Neural cell (in vitro differentiated cells): ENCODE results near the gene DHX34. TPM values are rescaled to one million over a fixed set of nuclear protein-coding genes. Genes with fewer than 3 reads are reported as not detected.
A peak's percentile ranks its signal among the peaks of the same experiment; 100 is the strongest.

ENCODE experiments used
- H2AFZ ChIP-seq: fragments of 200-600, 300-800 bp; sonication (generic), shearing (Covaris generic); 2 replicates; pipeline ENCODE4 v1.6.0; 2014; ENCODE audit warnings: low read depth, mild to moderate bottlenecking, antibody characterized with exemption, low read length, moderate library complexity
- H3F3A ChIP-seq: fragments of 200-600 bp; shearing (Covaris generic); 2 replicates; pipeline ENCODE4 v1.6.1; 2016; ENCODE audit warnings: mild to moderate bottlenecking, moderate library complexity, mixed read lengths, antibody characterized with exemption, low read length; ENCODE audit not compliant: insufficient read depth, poor library complexity, severe bottlenecking
- H3K27ac ChIP-seq: fragments of 200-600, 300-800 bp; sonication (generic), shearing (Covaris generic); 2 replicates; pipeline ENCODE4 v1.5.1; 2014; ENCODE audit warnings: mild to moderate bottlenecking, low read length, moderate library complexity
- H3K27me3 ChIP-seq: fragments of 300-800, 200-600 bp; sonication (generic), shearing (Covaris generic); 2 replicates; pipeline ENCODE4 v1.6.0; 2014; ENCODE audit warnings: mild to moderate bottlenecking, low read depth, low read length, moderate library complexity; ENCODE audit not compliant: insufficient read depth
- H3K36me3 ChIP-seq: fragments of 300-800, 200-600 bp; sonication (generic), shearing (Covaris generic); 2 replicates; pipeline ENCODE4 v1.5.1; 2014; ENCODE audit warnings: mild to moderate bottlenecking, antibody characterized with exemption, low read length, moderate library complexity; ENCODE audit not compliant: insufficient read depth
- H3K4me2 ChIP-seq: fragments of 300-800, 200-600 bp; sonication (generic), shearing (Covaris generic); 2 replicates; pipeline ENCODE4 v1.6.0; 2014; ENCODE audit warnings: mild to moderate bottlenecking, low read length
- H3K4me3 ChIP-seq: fragments of 300-800, 200-600 bp; sonication (generic), shearing (Covaris generic); 2 replicates; pipeline ENCODE4 v1.5.1; 2014; ENCODE audit warnings: mild to moderate bottlenecking, low read length, moderate library complexity
- H3K79me2 ChIP-seq: fragments of 200-600 bp; shearing (Covaris generic); replicated peaks from 2 replicates; pipeline ENCODE4 v1.6.0; 2014; ENCODE audit warnings: mild to moderate bottlenecking, low read length, moderate library complexity; ENCODE audit not compliant: insufficient read depth
- H3K9ac ChIP-seq: fragments of 300-800, 200-600 bp; sonication (generic), shearing (Covaris generic); 2 replicates; pipeline ENCODE4 v1.6.1; 2016; ENCODE audit warnings: mild to moderate bottlenecking, low read length, mixed read lengths
- H3K9me2 ChIP-seq: fragments of 200-600 bp; shearing (Covaris generic); 2 replicates; pipeline ENCODE4 v1.6.1; 2016; ENCODE audit warnings: mild to moderate bottlenecking, low read length, mixed read lengths; ENCODE audit not compliant: insufficient read depth
- H3K9me3 ChIP-seq: fragments of 200-600, 300-800 bp; sonication (generic), shearing (Covaris generic); 2 replicates; pipeline ENCODE4 v1.6.1; 2016; ENCODE audit warnings: mild to moderate bottlenecking, mixed run types, low read length, moderate library complexity, mixed read lengths
- H4K20me1 ChIP-seq: fragments of 200-600 bp; shearing (Covaris generic); 2 replicates; pipeline ENCODE4 v1.6.1; 2016; ENCODE audit warnings: mild to moderate bottlenecking, mixed run types; ENCODE audit not compliant: insufficient read depth
- CTCF ChIP-seq: fragments of 450-650 bp; IDR thresholded peaks from 2 replicates; pipeline ENCODE4 v1.5.1; 2014; ENCODE audit warnings: antibody characterized with exemption, mild to moderate bottlenecking, moderate library complexity; ENCODE audit not compliant: poor library complexity, severe bottlenecking
- EP300 ChIP-seq: fragments of 450-650 bp; conservative IDR thresholded peaks from 2 replicates; pipeline ENCODE4 v1.6.1; 2014; ENCODE audit warnings: antibody characterized with exemption, mild to moderate bottlenecking, moderate library complexity; ENCODE audit not compliant: poor library complexity, severe bottlenecking
- EZH2 ChIP-seq: fragments of 200-600, 300-800 bp; shearing (Covaris generic), sonication (generic); IDR thresholded peaks from 2 replicates; pipeline ENCODE4 v1.6.1; 2014; ENCODE audit warnings: antibody characterized with exemption, low read length, borderline replicate concordance, mild to moderate bottlenecking; ENCODE audit not compliant: insufficient read depth, poor library complexity, severe bottlenecking
- MXI1 ChIP-seq: fragments of 450-650 bp; conservative IDR thresholded peaks from 2 replicates; pipeline ENCODE4 v1.6.1; 2014; ENCODE audit warnings: antibody characterized with exemption, mild to moderate bottlenecking; ENCODE audit not compliant: poor library complexity, severe bottlenecking
- POLR2AphosphoS5 ChIP-seq: IDR thresholded peaks from 2 replicates; pipeline ENCODE4 v1.6.1; 2012
- RAD21 ChIP-seq: fragments of 450-650 bp; conservative IDR thresholded peaks from 2 replicates; pipeline ENCODE4 v1.6.1; 2014; ENCODE audit warnings: antibody characterized with exemption, mild to moderate bottlenecking, moderate library complexity
- REST ChIP-seq: IDR thresholded peaks from 2 replicates; pipeline ENCODE4 v1.6.1; 2012; ENCODE audit warnings: borderline replicate concordance
- SMC3 ChIP-seq: fragments of 450-650 bp; conservative IDR thresholded peaks from 2 replicates; pipeline ENCODE4 v1.6.1; 2014; ENCODE audit warnings: antibody characterized with exemption, mild to moderate bottlenecking, moderate library complexity; ENCODE audit not compliant: poor library complexity
- TAF1 ChIP-seq: IDR thresholded peaks from 2 replicates; pipeline ENCODE4 v1.6.1; 2012; ENCODE audit warnings: low read depth
- polyA plus RNA-seq: library from polyadenylated mRNA; depleted of rRNA; stranded (reverse); fragments of >200 nt; gene quantifications from 2 replicates; pipeline ENCODE4 v1.2.3, GENCODE V29; 2014

DHX34 gene
- polyA plus RNA-seq, 1 donor from 2014 or later: 11.7 TPM

- Histone ChIP-seq H3K4me3 (peak overlapping the region; percentile 63), H3K9me2 (no peaks in the 10 kb centered on the region), H3K4me2 (peak overlapping the region; percentile 60), H3K79me2 (no peaks in the 10 kb centered on the region), H3K9me3 (no peaks in the 10 kb centered on the region), H3F3A (peaks cover 6% of the 10 kb centered on the region), H3K36me3 (no peaks in the 10 kb centered on the region), H3K9ac (peak overlapping the region; percentile 90), H2AFZ (peak overlapping the region; percentile 25), H3K27ac (peak overlapping the region; percentile 95), H3K27me3 (peaks cover 20% of the 10 kb centered on the region), H4K20me1 (no peaks in the 10 kb centered on the region)
- TF ChIP-seq REST: peak; percentile 41
- peak; percentile 97 for TF ChIP-seq CTCF
- no peak for TF ChIP-seq EZH2
- peak; percentile 80 for TF ChIP-seq POLR2AphosphoS5
- no peak for TF ChIP-seq EP300
- TF ChIP-seq SMC3: peak; percentile 94
- TF ChIP-seq MXI1: peak; percentile 47
- TF ChIP-seq RAD21: peak; percentile 90
- peak; percentile 65 for TF ChIP-seq TAF1
Observed at GRCh38 chr19:47427241-47428176, 78.4 kb downstream of the DHX34 start.

GRCh38 chr19:47428177-47428894, 79.2 kb downstream of the DHX34 start:
- Histone ChIP-seq H3K9me2 (no peaks in the 10 kb centered on the region), H3K9ac (peak overlapping the region; percentile 90), H3K4me3 (peak overlapping the region; percentile 63), H2AFZ (no peak overlapping the region), H3K79me2 (no peaks in the 10 kb centered on the region), H4K20me1 (no peaks in the 10 kb centered on the region), H3F3A (peaks cover 6% of the 10 kb centered on the region), H3K4me2 (peak overlapping the region; percentile 60), H3K27me3 (peaks cover 20% of the 10 kb centered on the region), H3K36me3 (no peaks in the 10 kb centered on the region), H3K27ac (peak overlapping the region; percentile 95), H3K9me3 (no peaks in the 10 kb centered on the region)
- TF ChIP-seq EP300 (peak; percentile 53), MXI1 (peak; percentile 35), POLR2AphosphoS5 (no peak)
